Right lobe of liver (tissue), 4 donors: ENCODE measurements around the gene PTPRU.

Source experiments
- POLR2A ChIP-seq: fragments of 450-650 bp; IDR thresholded peaks from one replicate; pipeline ENCODE4 v1.6.1; 2017; ENCODE audit warnings: antibody characterized with exemption, mild to moderate bottlenecking
- TF ChIP-seq, protein P1 (sequence below), 4 donors: fragments of 200-600 bp in 3 of 4; fragments of 450-650 bp in 1 of 4; IDR thresholded peaks; one replicate each; pipeline versions ENCODE4 v1.5.1 to v1.8.0; 2016 to 2022; ENCODE audit warnings: antibody characterized with exemption in 4 of 4, mild to moderate bottlenecking in 2 of 4
- donor health status: DM: no; HTN: no; CAD: no.
- donor health status: DM: no; HTN: no; CAD: no.
- donor health status: DM: no; HTN: yes; CAD: no.

DNA sequence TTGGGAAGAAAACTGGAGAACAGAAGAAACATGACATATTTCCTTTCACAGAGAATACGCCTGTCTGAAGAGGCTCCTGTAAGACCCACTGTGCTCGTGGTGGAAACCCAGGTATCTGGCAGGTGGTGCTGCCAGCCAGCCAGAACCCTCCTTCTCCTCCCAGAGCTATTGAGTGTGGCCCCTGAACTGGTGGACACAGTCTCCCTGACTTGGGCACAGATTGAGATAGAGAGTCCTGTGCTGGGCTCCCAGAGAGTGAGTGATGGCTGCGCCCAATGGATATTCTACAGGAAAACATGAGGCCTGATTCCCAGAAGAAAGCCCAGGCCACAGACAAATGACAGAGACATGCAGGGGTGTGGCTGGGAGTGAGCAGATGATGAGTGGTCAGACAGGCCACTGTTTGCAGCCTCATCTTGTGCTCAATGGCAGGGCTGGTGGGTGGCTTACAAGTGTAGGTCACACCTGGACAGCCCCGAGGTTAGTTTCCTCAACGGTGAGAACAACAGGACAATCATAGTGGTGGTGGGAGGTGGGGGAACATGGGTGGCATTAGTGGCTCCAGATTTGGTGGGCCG lies 127.9 kb downstream of the PTPRU start:
- TF ChIP-seq, protein P1, sequence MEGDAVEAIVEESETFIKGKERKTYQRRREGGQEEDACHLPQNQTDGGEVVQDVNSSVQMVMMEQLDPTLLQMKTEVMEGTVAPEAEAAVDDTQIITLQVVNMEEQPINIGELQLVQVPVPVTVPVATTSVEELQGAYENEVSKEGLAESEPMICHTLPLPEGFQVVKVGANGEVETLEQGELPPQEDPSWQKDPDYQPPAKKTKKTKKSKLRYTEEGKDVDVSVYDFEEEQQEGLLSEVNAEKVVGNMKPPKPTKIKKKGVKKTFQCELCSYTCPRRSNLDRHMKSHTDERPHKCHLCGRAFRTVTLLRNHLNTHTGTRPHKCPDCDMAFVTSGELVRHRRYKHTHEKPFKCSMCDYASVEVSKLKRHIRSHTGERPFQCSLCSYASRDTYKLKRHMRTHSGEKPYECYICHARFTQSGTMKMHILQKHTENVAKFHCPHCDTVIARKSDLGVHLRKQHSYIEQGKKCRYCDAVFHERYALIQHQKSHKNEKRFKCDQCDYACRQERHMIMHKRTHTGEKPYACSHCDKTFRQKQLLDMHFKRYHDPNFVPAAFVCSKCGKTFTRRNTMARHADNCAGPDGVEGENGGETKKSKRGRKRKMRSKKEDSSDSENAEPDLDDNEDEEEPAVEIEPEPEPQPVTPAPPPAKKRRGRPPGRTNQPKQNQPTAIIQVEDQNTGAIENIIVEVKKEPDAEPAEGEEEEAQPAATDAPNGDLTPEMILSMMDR (IDR thresholded peaks at IDR 0.05): no peak
- TF ChIP-seq POLR2A: no peak
